PFSK-1 (cell line): Measurements from ENCODE around the gene PSMC1.

Experiments
- FOXP2 ChIP-seq: optimal IDR thresholded peaks from 2 replicates; pipeline ENCODE3; 2011; ENCODE audit warnings: borderline replicate concordance, control low read depth, inconsistent platforms; ENCODE audit not compliant: insufficient read depth; ENCODE audit errors: extremely low read length, extremely low read depth
- POLR2AphosphoS5 ChIP-seq: IDR thresholded peaks from 2 replicates; pipeline ENCODE4 v1.6.1; 2012; ENCODE audit warnings: low read depth, mild to moderate bottlenecking, control low read depth, low read length, moderate library complexity
- REST ChIP-seq, 2 experiments: IDR thresholded peaks; 2 replicates each; pipeline versions ENCODE4 v1.6.1 to v1.8.0; 2011 to 2012; ENCODE audit warnings: low read depth in 2 of 2, low read length in 2 of 2, control low read depth in 1 of 2, inconsistent platforms in 1 of 2, mild to moderate bottlenecking in 1 of 2, moderate library complexity in 1 of 2; ENCODE audit not compliant: insufficient read depth in 1 of 2
- SIN3A ChIP-seq: IDR thresholded peaks from 2 replicates; pipeline ENCODE4 v1.6.1; 2012; ENCODE audit warnings: mild to moderate bottlenecking, low read length, moderate library complexity, borderline replicate concordance; ENCODE audit not compliant: insufficient read depth
- TAF1 ChIP-seq: IDR thresholded peaks from 2 replicates; pipeline ENCODE4 v1.6.1; 2012; ENCODE audit warnings: low read length, control low read depth, borderline replicate concordance; ENCODE audit not compliant: insufficient read depth

PSMC1 gene

DNA sequence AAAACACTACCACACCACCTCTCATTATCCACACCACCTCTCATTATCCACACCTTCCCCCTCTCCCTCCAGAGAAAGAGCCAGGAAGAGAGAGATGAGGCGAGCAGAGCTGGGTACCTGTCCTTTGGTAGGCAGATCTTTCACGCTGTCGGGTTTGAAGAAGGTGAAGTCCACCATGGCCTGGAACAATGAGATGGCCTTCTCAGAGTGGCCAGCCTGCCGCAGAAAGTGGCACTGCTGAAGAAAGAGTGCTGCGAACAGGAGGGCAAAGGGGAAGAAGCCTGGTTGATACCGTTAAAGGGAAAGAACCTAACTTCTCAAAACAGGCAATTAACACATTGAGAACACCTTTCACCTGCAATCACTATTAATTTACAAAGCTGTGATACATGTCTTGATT, 44.8 kb downstream of the PSMC1 start:
- no peak for TF ChIP-seq TAF1

- TF ChIP-seq POLR2AphosphoS5 = no peak
Observed at GRCh38 chr14:90301668-90302090, 45.3 kb downstream of the PSMC1 start.

DNA sequence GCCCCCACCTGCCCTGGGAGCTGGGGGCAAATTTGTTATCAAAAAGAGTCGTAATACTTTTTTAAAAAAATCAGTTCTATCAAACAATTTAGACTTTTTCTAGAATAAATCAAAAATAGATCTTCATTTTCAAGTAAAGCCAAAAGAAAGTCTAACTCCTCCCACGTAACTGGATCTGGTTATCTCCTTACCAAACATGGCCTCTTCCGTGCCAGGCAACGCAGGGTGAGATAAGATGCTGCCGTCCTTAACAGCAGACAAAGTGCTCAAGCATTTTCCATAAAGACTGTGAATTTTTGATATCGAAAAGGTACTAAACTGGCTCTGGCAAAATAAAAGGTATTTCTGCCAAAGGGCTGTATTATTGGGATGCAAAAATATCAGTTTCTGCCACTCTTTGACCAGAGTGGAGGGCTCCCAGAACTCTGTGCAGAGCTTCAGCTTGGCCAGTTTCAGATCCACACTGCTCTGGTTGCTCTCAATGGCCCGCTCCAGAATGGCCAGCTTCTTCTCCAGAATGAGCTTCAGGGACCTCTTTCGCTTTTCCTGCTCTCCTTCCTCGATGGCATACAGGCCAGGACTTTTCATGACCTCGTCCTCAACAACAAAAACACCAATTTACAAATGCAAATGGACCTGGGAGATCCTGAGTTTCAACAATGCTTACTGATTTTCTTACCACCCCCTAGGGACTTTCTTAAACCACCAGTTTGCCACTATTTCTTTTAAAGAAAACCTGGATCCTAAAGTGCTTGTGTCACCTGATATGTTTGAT, 46.4 kb downstream of the PSMC1 start:
- TF ChIP-seq FOXP2 = no peak
- TF ChIP-seq POLR2AphosphoS5 = no peak
- no peak for TF ChIP-seq TAF1
- no peak for TF ChIP-seq REST (IDR thresholded peaks at IDR 0.05; ENCODE audit: insufficient read depth in 1 of 2, low read depth in 2 of 2, low read length in 2 of 2)
- no peak for TF ChIP-seq SIN3A

- no peak for TF ChIP-seq POLR2AphosphoS5
- TF ChIP-seq REST (IDR thresholded peaks at IDR 0.05; ENCODE audit: insufficient read depth in 1 of 2, low read depth in 2 of 2, low read length in 2 of 2) = no peak
- no peak for TF ChIP-seq TAF1
Observed at GRCh38 chr14:90303473-90303872, 47.1 kb downstream of the PSMC1 start.

DNA sequence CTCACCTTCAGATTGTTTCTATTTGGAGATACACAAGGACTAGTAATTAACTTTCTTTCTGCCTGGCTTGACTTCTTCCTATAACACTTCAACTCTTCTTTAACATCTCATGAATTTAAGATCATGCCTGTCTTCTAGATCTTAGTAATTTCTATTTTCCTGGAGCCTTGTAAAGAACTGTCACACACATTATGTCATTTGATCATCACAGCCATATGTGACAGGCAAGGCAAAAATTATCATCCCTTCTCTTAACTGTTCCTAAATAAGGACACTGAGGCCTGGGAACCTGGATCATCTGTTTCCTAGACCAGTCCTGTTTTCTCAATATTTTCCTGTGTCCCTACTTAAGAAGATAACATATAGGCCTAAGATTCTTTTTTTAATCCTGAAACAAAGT, 48.1 kb downstream of the PSMC1 start:
- TF ChIP-seq POLR2AphosphoS5 (no peak), SIN3A (no peak), TAF1 (no peak), REST (IDR thresholded peaks at IDR 0.05; ENCODE audit: insufficient read depth in 1 of 2, low read depth in 2 of 2, low read length in 2 of 2) (no peak), FOXP2 (no peak)

- no peak for TF ChIP-seq REST (IDR thresholded peaks at IDR 0.05; ENCODE audit: insufficient read depth in 1 of 2, low read depth in 2 of 2, low read length in 2 of 2)
- no peak for TF ChIP-seq TAF1
- TF ChIP-seq SIN3A = no peak
- TF ChIP-seq FOXP2 = no peak
- no peak for TF ChIP-seq POLR2AphosphoS5
Observed at GRCh38 chr14:90305176-90305601, 48.8 kb downstream of the PSMC1 start.
